PC-9 (cell line): ENCODE results near the gene AP3B1. TPM values are rescaled to one million over a fixed set of nuclear protein-coding genes. Genes with fewer than 3 reads are reported as not detected.

Source experiments
- BruUV-seq: library from RNA; stranded (reverse); fragments of 400-500 nt; replicated peaks from 2 replicates; lab custom pipeline; 2021; lab: Mats Ljungman, UMichigan
- CTCF ChIA-PET: fragments of 300-600 bp; sonication (Branson Sonifier 250); formaldehyde crosslinking; loops from one replicate; lab custom pipeline; 2022; ENCODE audit warnings: antibody characterized with exemption; lab: Charles Lee
- POLR2A ChIA-PET: fragments of 300-600 bp; sonication (Branson Sonifier 250); formaldehyde crosslinking; loops from one replicate; lab custom pipeline; 2022; ENCODE audit warnings: antibody characterized with exemption; ENCODE audit not compliant: unreplicated experiment; lab: Charles Lee
- DNase-seq, 2 experiments: peaks; one replicate each; pipeline versions ENCODE4 v3.0.0 to v3.0.0-alpha.2; 2015 to 2022; ENCODE audit warnings: mixed read lengths in 1 of 2
- H2AFZ ChIP-seq: fragments of 200-600 bp; sonication (generic); 2 replicates; pipeline ENCODE4 v1.8.1; 2017; ENCODE audit warnings: antibody characterized with exemption
- H3F3A ChIP-seq: fragments of 200-600 bp; sonication (generic); 2 replicates; pipeline ENCODE4 v1.8.1; 2017; ENCODE audit warnings: antibody characterized with exemption, mild to moderate bottlenecking, low read depth; ENCODE audit not compliant: insufficient read depth
- H3K27ac ChIP-seq: fragments of 200-600 bp; sonication (generic); 2 replicates; pipeline ENCODE4 v1.6.1; 2016; ENCODE audit warnings: mixed run types
- H3K27me3 ChIP-seq: fragments of 200-600 bp; sonication (generic); 2 replicates; pipeline ENCODE4 v1.6.1; 2016; ENCODE audit warnings: low read depth, mixed run types; ENCODE audit not compliant: insufficient read depth
- H3K36me3 ChIP-seq: fragments of 200-600 bp; sonication (generic); 2 replicates; pipeline ENCODE4 v1.6.1; 2016; ENCODE audit warnings: low read depth, mixed run types
- H3K4me1 ChIP-seq: fragments of 200-600 bp; sonication (generic); replicated peaks from 2 replicates; pipeline ENCODE4 v1.6.1; 2016; ENCODE audit warnings: mixed run types; ENCODE audit not compliant: insufficient read depth
- H3K4me2 ChIP-seq: fragments of 200-600 bp; sonication (generic); 2 replicates; pipeline ENCODE4 v1.6.1; 2017; ENCODE audit warnings: mixed run types
- H3K4me3 ChIP-seq: fragments of 200-600 bp; sonication (generic); 2 replicates; pipeline ENCODE4 v1.6.1; 2016; ENCODE audit warnings: mixed run types
- H3K79me2 ChIP-seq: fragments of 200-600 bp; sonication (generic); 2 replicates; pipeline ENCODE4 v1.6.1; 2017; ENCODE audit warnings: low read depth, mixed run types
- H3K9me2 ChIP-seq: fragments of 200-600 bp; sonication (generic); 2 replicates; pipeline ENCODE4 v1.8.1; 2017; ENCODE audit warnings: mild to moderate bottlenecking; ENCODE audit not compliant: insufficient read depth
- H3K9me3 ChIP-seq: fragments of 200-600 bp; sonication (generic); 2 replicates; pipeline ENCODE4 v1.8.1; 2016; ENCODE audit warnings: low read depth; ENCODE audit not compliant: insufficient read depth
- H4K20me1 ChIP-seq: fragments of 200-600 bp; sonication (generic); 2 replicates; pipeline ENCODE4 v1.8.1; 2017; ENCODE audit not compliant: insufficient read depth
- EZH2 ChIP-seq: fragments of 200-600 bp; sonication (generic); IDR thresholded peaks from 2 replicates; pipeline ENCODE4 v1.8.0; 2017; ENCODE audit warnings: antibody characterized with exemption, low read depth
- intact Hi-C: fragments of 100-400 bp; cut with micrococcal nuclease; formaldehyde crosslinking; loops from one replicate; pipeline ENCODE4 v1.10.0; 2022; ENCODE audit not compliant: unreplicated experiment
- total RNA-seq: library from RNA; stranded (reverse); gene quantifications from 2 replicates; pipeline ENCODE4 v1.2.3, GENCODE V29; 2021
- TF ChIP-seq, protein P1 (sequence below): fragments of 200-600 bp; sonication (generic); conservative IDR thresholded peaks from 2 replicates; pipeline ENCODE4 v1.6.1; 2017; ENCODE audit warnings: mixed run types, antibody characterized with exemption, mild to moderate bottlenecking, moderate library complexity

Gene AP3B1
- total RNA-seq, 1 experiment from 2014 or later: 44.0 TPM

DNA sequence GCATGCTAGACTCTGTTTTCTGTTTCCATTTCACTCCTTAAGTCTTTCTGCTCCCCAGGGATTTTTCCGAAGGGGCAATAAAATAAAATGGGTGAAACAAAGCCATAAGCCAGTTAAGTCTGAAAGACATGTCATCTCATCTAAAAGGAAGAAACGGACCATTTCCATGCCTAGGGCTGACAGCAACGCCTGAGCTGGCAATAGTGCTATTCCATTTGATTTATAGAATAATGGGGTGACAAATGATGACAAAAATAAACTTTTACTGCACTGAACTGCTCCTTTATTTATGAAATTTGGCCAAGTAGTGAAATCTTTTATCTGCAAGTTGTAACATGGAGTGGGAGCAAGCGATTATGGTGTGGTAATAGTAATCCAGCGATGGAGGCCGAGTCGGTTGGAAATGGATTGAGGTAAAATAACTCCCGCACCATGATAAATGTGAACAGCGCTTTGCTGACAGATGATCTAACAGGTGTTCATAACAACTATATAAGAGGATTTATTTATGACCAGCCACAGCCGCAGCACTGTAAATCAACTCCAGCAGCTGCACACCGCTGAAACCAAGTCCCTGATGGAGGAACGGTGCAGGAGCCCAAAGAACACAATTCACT is 298.6 kb downstream of the AP3B1 start:
- no peak for DNase-seq
- POLR2A ChIA-PET: no interaction called here
- Histone ChIP-seq H3K4me1 (no peaks in the 10 kb centered on the region), H3K27me3 (no peaks in the 10 kb centered on the region), H2AFZ (no peak overlapping the region), H3K79me2 (no peaks in the 10 kb centered on the region), H3K9me2 (no peaks in the 10 kb centered on the region), H3K4me2 (no peak overlapping the region), H4K20me1 (no peaks in the 10 kb centered on the region), H3F3A (no peaks in the 10 kb centered on the region), H3K36me3 (no peaks in the 10 kb centered on the region), H3K9me3 (no peaks in the 10 kb centered on the region), H3K4me3 (no peak overlapping the region), H3K27ac (no peak overlapping the region)
- intact Hi-C loops: no loop called here
- CTCF ChIA-PET: no interaction called here
- no TSS peak for BruUV-seq
- TF ChIP-seq, protein P1, sequence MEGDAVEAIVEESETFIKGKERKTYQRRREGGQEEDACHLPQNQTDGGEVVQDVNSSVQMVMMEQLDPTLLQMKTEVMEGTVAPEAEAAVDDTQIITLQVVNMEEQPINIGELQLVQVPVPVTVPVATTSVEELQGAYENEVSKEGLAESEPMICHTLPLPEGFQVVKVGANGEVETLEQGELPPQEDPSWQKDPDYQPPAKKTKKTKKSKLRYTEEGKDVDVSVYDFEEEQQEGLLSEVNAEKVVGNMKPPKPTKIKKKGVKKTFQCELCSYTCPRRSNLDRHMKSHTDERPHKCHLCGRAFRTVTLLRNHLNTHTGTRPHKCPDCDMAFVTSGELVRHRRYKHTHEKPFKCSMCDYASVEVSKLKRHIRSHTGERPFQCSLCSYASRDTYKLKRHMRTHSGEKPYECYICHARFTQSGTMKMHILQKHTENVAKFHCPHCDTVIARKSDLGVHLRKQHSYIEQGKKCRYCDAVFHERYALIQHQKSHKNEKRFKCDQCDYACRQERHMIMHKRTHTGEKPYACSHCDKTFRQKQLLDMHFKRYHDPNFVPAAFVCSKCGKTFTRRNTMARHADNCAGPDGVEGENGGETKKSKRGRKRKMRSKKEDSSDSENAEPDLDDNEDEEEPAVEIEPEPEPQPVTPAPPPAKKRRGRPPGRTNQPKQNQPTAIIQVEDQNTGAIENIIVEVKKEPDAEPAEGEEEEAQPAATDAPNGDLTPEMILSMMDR: no peak
- TF ChIP-seq EZH2: no peak

DNA sequence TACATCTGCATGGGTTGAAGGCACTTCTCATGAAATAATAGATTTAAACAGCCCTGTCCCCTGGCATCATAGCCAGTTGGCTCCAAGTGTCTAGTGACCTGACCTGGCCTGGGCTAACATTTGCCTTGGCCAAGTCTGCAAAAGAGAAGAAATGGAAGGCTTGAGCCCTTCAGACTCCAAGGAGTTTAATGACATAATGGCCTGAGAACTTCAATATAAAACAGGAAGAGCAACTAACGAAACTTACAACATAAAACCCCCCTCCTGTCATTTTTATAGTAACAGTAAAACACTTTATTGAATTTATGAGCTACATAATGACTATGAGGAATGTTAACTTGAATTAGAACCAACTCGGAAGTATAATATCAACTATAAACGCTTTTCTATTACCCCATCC is 299.6 kb downstream of the AP3B1 start:
- Histone ChIP-seq H3K4me2 (no peak overlapping the region), H4K20me1 (no peaks in the 10 kb centered on the region), H3K4me3 (no peak overlapping the region), H3K27ac (no peak overlapping the region), H3F3A (no peaks in the 10 kb centered on the region), H3K4me1 (no peaks in the 10 kb centered on the region), H2AFZ (no peak overlapping the region), H3K27me3 (no peaks in the 10 kb centered on the region), H3K36me3 (no peaks in the 10 kb centered on the region), H3K79me2 (no peaks in the 10 kb centered on the region), H3K9me3 (no peaks in the 10 kb centered on the region), H3K9me2 (no peaks in the 10 kb centered on the region)
- BruUV-seq: no TSS peak
- CTCF ChIA-PET: no interaction called here
- POLR2A ChIA-PET: no interaction called here
- TF ChIP-seq, protein P1: no peak
- TF ChIP-seq EZH2: no peak
- intact Hi-C loops: no loop called here
- no peak for DNase-seq

DNA sequence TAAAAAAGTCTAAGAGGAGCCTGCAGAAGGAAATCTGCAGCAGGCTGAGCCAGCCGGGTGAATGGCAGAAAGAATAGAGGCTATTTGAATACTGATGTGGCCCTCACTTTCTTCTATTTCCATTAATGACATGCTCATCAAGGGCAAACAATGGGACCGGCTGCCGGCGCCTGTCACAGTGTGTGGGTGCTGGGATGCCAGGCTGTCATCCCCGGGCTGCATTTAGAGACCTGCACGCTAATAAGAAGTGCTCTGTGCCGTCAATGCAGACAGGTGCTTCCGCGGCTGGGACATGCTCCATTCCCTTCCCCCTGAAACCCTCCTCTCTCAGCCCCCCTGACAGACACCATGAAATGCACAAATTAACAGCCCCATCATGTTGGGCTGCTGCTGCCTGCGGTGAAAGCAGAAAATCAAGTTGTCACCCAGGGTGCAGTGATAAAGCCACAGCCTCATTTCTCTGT is 300.6 kb downstream of the AP3B1 start:
- H3K36me3 ChIP-seq: no peaks in the 10 kb centered on the region
- H3K9me2 ChIP-seq: no peaks in the 10 kb centered on the region
- no peaks in the 10 kb centered on the region for H3K79me2 ChIP-seq
- DNase-seq: no peak
- ChIA-PET CTCF (no interaction called here), POLR2A (no interaction called here)
- no peaks in the 10 kb centered on the region for H3K9me3 ChIP-seq
- no peak overlapping the region for H2AFZ ChIP-seq
- no peaks in the 10 kb centered on the region for H3F3A ChIP-seq
- no peak for TF ChIP-seq EZH2
- TF ChIP-seq, protein P1: no peak
- H3K27me3 ChIP-seq: no peaks in the 10 kb centered on the region
- no TSS peak for BruUV-seq
- intact Hi-C loops: no loop called here
- H3K4me2 ChIP-seq: no peak overlapping the region
- no peak overlapping the region for H3K27ac ChIP-seq
- H4K20me1 ChIP-seq: no peaks in the 10 kb centered on the region
- no peaks in the 10 kb centered on the region for H3K4me1 ChIP-seq
- H3K4me3 ChIP-seq: no peak overlapping the region
